Cardiac fibroblast (primary cell): ENCODE data around the gene UNC13D.
"Not testable (repeated sequence)": the region's sequence is repeated elsewhere in the genome, so short reads cannot be mapped to it uniquely, and the experiment has no call there.

Experiments
- DNase-seq, 2 donors: peaks; one replicate each; pipeline versions ENCODE4 v3.0.0 to v3.0.0-alpha.2; 2010; ENCODE audit warnings: low read depth in 2 of 2
- H3K4me3 ChIP-seq, 2 donors: replicated peaks in 1 of 2; 1 replicate in 1 of 2; 2 replicates in 1 of 2; pipeline ENCODE4 v1.5.1; 2011; ENCODE audit warnings: low read depth in 2 of 2, low read length in 2 of 2, mild to moderate bottlenecking in 2 of 2, moderate library complexity in 1 of 2
- CTCF ChIP-seq: IDR thresholded peaks from one replicate; pipeline ENCODE4 v1.5.1; 2011; ENCODE audit warnings: low read depth, mild to moderate bottlenecking, low read length, inconsistent platforms

UNC13D gene

GRCh38 chr17:75873587-75874322 lies 29.6 kb upstream of the UNC13D start:
- no peak overlapping the region for H3K4me3 ChIP-seq
- TF ChIP-seq CTCF: no peak
- no peak for DNase-seq

- peak; percentile 92 to 93 for DNase-seq
- TF ChIP-seq CTCF: no peak
These were observed 28.5 kb upstream of the UNC13D start for GRCh38 chr17:75872434-75873351.

GRCh38 chr17:75870228-75870627 lies 26.0 kb upstream of the UNC13D start:
- DNase-seq, H3K4me3 ChIP-seq: not testable (repeated sequence)

More at GRCh38 chr17:75872434-75873351, 28.5 kb upstream of the UNC13D start:
- H3K4me3 ChIP-seq: no peak overlapping the region

- H3K4me3 ChIP-seq: peak overlapping the region in 1 of 2 donors; percentile 1
- TF ChIP-seq CTCF: no peak
- DNase-seq: peak; percentile 75 to 79
These were observed 25.3 kb upstream of the UNC13D start for GRCh38 chr17:75869282-75870141.

- H3K4me3 ChIP-seq, DNase-seq: not testable (repeated sequence)
These were observed 24.6 kb upstream of the UNC13D start for GRCh38 chr17:75868730-75869281.

- DNase-seq, H3K4me3 ChIP-seq: not testable (repeated sequence)
These were observed 21.4 kb upstream of the UNC13D start for GRCh38 chr17:75865404-75866188.

GRCh38 chr17:75864887-75865286 lies 20.7 kb upstream of the UNC13D start:
- H3K4me3 ChIP-seq, DNase-seq: not testable (repeated sequence)

GRCh38 chr17:75864448-75864871 lies 20.3 kb upstream of the UNC13D start:
- TF ChIP-seq CTCF: no peak
- peak; percentile 88 to 92 for DNase-seq
- no peak overlapping the region for H3K4me3 ChIP-seq
